Sciatic nerve (tissue), 2 donors: ENCODE data around the gene PTPN20. TPM values are rescaled to one million over a fixed set of nuclear protein-coding genes. Genes with fewer than 3 reads are reported as not detected.
"Not testable (repeated sequence)": the region's sequence is repeated elsewhere in the genome, so short reads cannot be mapped to it uniquely, and the experiment has no call there.

Source experiments
- ATAC-seq: fragments of 200-7000 bp; cut with Tn5 transposase; one replicate; pipeline ENCODE4 v1.9.1; 2020; ENCODE audit warnings: mild to moderate bottlenecking, moderate library complexity
- DNase-seq: peaks from one replicate; pipeline ENCODE4 v3.0.0-alpha.2; 2020; ENCODE audit warnings: low spot score
- intact Hi-C: fragments of 100-400 bp; cut with DNase I; formaldehyde crosslinking; loops from one replicate; pipeline ENCODE4 v1.14.2; 2022
- total RNA-seq: library from RNA; stranded (reverse); fragmentation: NEBNext Ultra II Directional; extraction: Animal tissue kit (Norgen Biotek cat#: 25700); gene quantifications from one replicate; pipeline ENCODE4 v1.2.1, GENCODE V29; 2021
- donor health status: DM: no; HTN: no; CAD: no.
- donor health status: DM: no; HTN: no; CAD: no.

The PTPN20 gene, protein sequence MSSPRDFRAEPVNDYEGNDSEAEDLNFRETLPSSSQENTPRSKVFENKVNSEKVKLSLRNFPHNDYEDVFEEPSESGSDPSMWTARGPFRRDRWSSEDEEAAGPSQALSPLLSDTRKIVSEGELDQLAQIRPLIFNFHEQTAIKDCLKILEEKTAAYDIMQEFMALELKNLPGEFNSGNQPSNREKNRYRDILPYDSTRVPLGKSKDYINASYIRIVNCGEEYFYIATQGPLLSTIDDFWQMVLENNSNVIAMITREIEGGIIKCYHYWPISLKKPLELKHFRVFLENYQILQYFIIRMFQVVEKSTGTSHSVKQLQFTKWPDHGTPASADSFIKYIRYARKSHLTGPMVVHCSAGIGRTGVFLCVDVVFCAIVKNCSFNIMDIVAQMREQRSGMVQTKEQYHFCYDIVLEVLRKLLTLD
- total RNA-seq, result 5.3 TPM

GRCh38 chr10:46911144-46911876 is at the start of gene PTPN20:
Gene PTPN20, plus strand, starts transcription at chr10:46911428. Its CDS starts 21,072 bp downstream, at chr10:46932500.
- intact Hi-C loops, result not testable (repeated sequence)
- peak; percentile 94 for ATAC-seq
- DNase-seq, result peak; percentile 69

GRCh38 chr10:46869716-46870115 is 41.5 kb upstream of the PTPN20 start:
- DNase-seq, intact Hi-C loops, ATAC-seq: not testable (repeated sequence)

- intact Hi-C loops, ATAC-seq, DNase-seq: not testable (repeated sequence)
Measured at GRCh38 chr10:46871583-46871982, 39.6 kb upstream of the PTPN20 start.

GRCh38 chr10:46875304-46875703 is 35.9 kb upstream of the PTPN20 start:
- intact Hi-C loops, ATAC-seq: not testable (repeated sequence)

DNA sequence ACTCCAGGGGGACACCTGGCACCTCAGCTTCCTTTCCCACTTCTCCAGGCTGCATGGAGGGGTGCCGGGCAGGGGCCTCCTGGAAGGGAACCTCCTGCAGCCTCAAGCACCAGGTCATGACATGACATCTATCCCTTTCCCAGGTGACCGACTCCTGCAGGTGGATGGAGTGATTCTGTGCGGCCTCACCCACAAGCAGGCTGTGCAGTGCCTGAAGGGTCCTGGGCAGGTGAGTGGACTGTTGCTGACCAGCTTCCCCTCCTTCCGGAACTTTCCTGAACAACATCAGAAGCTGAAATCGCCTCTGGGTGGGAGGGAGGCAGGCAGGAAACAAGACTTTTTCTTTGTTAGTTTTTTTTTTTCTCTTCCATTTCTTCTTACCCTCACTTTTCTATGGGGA is 34.5 kb upstream of the PTPN20 start:
- ATAC-seq, intact Hi-C loops, DNase-seq: not testable (repeated sequence)

More at GRCh38 chr10:46875304-46875703, 35.9 kb upstream of the PTPN20 start:
- DNase-seq, result not testable (repeated sequence)

DNA sequence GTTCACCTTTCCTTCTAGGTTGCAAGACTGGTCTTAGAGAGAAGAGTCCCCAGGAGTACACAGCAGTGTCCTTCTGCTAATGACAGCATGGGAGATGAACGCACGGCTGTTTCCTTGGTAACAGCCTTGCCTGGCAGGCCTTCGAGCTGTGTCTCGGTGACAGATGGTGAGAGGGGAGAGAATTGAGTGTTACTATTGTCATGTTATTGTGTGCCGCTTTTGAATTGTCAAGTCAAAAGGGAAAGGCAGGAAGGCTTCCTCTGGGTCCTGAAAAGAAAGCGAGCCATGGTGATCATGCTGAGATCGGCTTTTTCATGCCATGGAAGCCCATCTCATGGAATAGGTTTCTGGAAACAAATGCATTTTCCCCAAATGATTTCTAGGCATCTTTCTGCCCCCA is 32.5 kb upstream of the PTPN20 start:
- not testable (repeated sequence) for ATAC-seq, DNase-seq

DNA sequence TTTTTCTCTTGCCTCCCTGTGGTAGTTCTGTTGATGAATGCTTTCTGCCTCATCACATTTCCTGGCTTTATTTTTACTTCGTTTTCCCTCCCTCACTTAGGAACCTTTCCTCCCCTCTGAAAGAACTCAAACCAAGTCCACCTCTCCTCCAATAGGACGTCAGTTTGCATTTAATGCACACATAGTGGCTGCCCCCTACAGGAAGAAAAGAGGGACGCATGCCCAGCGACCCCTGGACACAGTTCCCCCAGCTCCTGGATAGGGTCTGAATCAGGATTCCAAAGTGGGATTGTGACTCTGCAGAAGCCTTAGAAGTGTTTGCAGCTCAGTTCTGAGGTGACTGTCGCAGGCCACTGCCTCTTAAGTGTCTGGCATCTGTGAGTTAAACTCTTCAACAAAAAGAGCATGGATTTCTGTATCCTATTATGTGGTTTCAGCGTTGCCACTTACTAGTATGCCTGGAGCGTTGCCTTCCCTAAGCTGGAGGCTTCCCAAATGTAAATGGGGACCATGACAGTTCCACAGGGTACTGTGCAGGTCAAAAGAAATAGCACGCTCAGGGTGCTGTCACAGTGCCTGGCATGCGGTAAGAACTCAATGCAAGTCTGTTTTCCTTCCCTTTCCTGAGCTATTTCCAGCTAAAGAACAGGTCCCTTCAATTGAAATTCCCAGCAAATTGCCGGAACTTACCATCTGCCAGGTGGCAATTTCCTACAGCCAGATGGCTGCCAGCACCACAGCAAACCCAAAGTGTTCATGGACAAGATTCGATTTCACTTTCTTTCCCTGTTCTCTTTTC is 20.2 kb upstream of the PTPN20 start:
- DNase-seq, intact Hi-C loops, ATAC-seq: not testable (repeated sequence)

More for the DNA sequence above, 32.5 kb upstream of the PTPN20 start:
- intact Hi-C loops, result not testable (repeated sequence)

- intact Hi-C loops, DNase-seq, ATAC-seq: not testable (repeated sequence)
Measured at GRCh38 chr10:46896762-46897692, 14.2 kb upstream of the PTPN20 start.

DNA sequence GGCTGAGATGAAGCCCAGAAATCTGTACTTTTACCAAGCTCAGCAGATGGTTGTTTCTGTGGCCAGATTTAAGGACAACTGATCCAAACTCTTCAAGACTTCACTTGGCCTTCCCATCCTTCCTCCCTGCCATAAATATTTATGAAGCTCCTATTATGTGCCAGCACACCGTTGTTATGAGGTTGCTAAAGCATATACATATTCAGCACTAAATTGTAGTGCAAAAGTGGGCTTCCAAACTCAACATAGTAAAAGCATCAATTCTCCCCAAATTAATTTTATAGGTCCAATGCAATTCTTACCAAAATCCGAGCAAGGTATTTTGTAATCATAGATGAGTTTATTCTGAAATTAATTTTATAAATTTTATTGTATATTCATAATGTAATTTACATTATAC is 10.0 kb upstream of the PTPN20 start:
- ATAC-seq, intact Hi-C loops, DNase-seq: not testable (repeated sequence)

- ATAC-seq, DNase-seq, intact Hi-C loops: not testable (repeated sequence)
Measured at GRCh38 chr10:46903874-46904273, 7.4 kb upstream of the PTPN20 start.

GRCh38 chr10:46906359-46906758 is 4.9 kb upstream of the PTPN20 start:
- intact Hi-C loops, DNase-seq, ATAC-seq: not testable (repeated sequence)

DNA sequence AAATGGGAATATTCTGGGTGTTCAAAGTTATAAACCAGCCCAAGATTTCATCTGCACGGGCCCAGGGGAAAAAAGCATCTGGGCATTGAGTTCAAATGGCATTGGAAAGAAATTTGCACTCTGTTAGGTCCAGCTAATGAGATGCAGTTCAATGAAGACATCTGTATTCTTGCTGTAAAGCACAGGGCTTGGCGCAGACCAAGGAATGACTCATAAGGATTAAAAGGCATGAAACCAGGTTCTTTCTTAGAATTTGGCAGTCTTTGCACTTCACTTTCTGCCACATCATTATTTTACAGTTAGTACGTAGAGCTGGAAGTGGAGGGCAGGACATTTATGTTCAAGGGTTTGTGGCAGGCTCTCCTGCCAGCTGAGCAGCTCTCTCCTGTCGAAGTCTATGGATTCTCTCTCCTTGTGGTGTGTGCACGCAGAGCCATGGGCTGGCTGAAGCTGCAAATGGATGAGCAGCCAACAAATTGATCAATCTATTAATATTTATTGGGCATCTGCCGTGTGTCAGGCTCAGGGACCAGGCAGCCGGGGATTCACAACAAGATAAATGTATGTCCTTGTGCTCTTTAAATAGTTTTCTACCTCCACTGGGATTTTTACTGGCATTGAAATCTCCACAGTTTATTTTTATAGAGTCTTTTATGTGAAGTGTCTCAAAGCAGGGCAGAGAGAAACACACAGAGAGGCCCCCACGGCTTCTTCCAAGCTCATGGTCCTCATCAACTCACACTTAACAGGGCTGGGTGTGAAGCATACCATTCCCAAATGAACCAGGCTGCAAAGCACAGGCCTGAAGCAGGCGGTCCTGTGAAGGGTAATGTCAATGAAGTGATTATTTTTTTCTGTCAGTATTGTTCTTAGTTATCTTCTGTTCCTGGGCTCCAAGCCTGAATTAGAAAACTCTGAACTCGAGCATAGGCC is 3.8 kb upstream of the PTPN20 start:
- intact Hi-C loops, ATAC-seq, DNase-seq: not testable (repeated sequence)

DNA sequence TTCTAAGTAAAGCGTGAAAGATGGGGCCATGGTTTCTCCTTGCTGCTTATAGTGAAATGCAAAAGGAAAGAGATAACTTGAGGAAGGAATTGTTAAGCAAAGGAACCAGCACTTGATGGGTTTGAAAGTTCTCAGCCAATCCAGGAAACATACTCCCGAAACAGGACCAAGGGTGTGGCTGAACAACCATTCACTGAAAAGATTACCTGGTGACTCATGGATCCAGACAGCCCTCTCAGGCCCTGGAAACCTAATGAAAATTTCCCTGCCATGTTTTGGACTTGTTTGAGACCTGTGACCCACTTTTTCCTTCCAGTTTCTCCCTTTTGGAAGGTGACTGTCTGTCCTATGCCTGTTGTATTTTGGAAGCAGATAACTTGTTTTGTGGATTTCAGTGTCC is 11.3 kb downstream of the PTPN20 start:
- ATAC-seq, intact Hi-C loops, DNase-seq: not testable (repeated sequence)

GRCh38 chr10:46925156-46925555 is 13.9 kb downstream of the PTPN20 start:
- DNase-seq, intact Hi-C loops, ATAC-seq: not testable (repeated sequence)

DNA sequence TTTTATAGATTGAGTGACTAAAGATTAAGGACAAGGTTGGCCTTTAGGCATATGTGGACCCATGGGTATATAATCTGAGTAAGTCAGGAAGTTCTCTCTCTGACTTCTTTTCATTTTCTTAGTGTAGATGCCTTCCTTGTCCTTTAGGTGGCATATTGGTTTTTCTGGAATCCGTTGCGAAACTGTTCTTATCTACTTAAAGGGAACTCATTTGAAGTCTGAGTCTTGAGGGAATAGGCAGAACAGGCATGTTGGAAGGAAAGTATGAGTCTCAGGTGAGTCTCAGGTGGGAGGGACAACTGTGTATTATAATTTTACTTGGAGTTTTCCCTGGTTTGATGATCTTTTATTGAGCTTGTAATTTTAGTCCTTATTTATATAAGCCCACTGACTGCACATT is 14.6 kb downstream of the PTPN20 start:
- ATAC-seq, DNase-seq, intact Hi-C loops: not testable (repeated sequence)

DNA sequence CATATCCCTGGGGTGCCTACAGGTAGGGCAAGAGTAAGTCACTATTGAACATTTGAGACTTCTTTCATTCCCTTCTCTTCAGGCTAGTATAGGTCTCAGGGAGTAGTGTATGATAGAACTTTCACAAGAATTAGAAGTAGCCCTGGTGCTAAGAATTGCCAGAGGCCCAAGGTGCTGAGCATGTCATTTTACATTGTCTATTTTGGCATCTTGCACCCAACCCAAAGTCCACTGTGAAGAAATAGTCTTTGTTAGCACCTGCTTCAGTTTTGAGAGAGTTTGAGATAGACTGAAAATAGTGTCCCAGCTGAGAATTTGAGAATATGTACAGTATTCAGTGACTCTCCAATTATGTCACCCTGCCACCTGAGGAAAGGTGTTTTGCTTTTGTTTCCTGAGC is 17.6 kb downstream of the PTPN20 start:
- ATAC-seq, DNase-seq, intact Hi-C loops: not testable (repeated sequence)

GRCh38 chr10:46932383-46932782 is 21.2 kb downstream of the PTPN20 start:
- intact Hi-C loops, ATAC-seq, DNase-seq: not testable (repeated sequence)
